Measurements from ENCODE around the gene ARHGAP25.

The ARHGAP25 gene

GRCh38 chr2:68834737-68835376, 100.2 kb downstream of the ARHGAP25 start:
- no peak for DNase-seq (ENCODE audit: low spot score)

GRCh38 chr2:68835621-68836020, 101.0 kb downstream of the ARHGAP25 start:
- no peak for DNase-seq (ENCODE audit: low spot score)

- no peak for DNase-seq (ENCODE audit: low spot score)
Observed at GRCh38 chr2:68837164-68837860, 102.7 kb downstream of the ARHGAP25 start.

- no peak for DNase-seq (ENCODE audit: low spot score)
Observed at GRCh38 chr2:68837861-68838341, 103.3 kb downstream of the ARHGAP25 start.

- DNase-seq (ENCODE audit: low spot score), result no peak
Observed at GRCh38 chr2:68838641-68839040, 104.0 kb downstream of the ARHGAP25 start.

GRCh38 chr2:68839260-68839833, 104.7 kb downstream of the ARHGAP25 start:
- peak; percentile 19 for DNase-seq (ENCODE audit: low spot score)

- DNase-seq (ENCODE audit: low spot score), result no peak
Observed at GRCh38 chr2:68845043-68845442, 110.4 kb downstream of the ARHGAP25 start.

GRCh38 chr2:68846091-68846490, 111.5 kb downstream of the ARHGAP25 start:
- no peak for DNase-seq (ENCODE audit: low spot score)

DNA sequence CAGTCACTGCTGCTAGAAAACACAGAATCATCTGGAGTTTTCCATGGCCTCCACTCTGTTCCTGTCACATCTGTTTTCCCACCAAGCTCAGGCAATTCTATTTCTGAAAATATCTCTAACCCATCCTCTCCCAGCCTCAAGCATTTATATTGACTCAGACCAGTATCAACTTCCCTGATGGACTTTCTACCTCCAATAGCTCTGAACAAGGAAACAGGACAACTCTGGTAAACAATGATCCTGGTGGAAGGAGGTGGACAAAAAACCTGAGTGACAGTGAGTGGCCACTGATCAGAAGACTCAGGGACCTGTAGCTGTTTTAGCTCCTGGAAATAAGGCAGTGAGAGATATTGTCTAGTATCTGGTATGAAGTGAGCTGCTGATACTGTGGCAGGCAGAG, 113.1 kb downstream of the ARHGAP25 start:
- no peak for DNase-seq (ENCODE audit: low spot score)

DNA sequence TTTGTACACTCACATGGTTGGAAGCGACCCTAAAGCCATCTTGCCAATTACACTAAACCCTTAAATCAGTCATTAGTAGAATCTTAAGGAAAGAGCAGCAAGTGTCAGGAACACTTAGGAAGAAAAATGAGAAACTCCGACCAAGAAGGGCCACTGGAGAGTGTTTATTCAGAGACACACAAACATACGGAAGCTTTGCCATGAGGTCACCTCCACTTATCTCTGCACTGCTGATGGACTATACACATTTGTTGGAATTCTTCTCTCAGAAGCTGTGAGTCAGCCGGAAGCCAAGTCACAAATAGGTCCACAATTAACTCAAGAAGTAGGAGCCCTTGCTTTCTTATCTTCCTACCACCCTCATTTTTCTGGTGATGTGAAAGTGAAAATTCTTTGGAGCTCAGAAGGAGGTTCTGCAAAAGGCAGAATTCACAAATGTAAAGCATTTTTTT, 115.0 kb downstream of the ARHGAP25 start:
- DNase-seq (ENCODE audit: low spot score), result no peak

DNA sequence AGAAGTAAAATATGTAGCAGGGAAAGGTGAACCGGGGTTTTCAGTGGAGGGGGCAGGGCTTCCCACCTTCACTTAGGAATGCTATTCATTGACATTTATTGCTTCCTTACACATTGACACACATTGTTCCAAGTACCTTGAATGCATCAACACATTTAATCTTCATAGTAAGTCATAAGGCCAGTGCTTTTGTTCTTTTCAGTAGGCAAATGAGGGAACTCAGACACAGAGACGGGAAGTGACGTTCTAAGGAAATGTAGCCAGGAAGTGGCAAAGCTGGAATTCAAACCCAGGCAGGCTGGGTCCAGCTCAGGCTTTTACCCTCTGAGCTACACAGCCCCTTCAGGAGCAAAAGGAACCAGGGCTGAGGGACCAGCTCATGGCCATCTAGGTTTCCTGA, 115.9 kb downstream of the ARHGAP25 start:
- no peak for DNase-seq (ENCODE audit: low spot score)

DNA sequence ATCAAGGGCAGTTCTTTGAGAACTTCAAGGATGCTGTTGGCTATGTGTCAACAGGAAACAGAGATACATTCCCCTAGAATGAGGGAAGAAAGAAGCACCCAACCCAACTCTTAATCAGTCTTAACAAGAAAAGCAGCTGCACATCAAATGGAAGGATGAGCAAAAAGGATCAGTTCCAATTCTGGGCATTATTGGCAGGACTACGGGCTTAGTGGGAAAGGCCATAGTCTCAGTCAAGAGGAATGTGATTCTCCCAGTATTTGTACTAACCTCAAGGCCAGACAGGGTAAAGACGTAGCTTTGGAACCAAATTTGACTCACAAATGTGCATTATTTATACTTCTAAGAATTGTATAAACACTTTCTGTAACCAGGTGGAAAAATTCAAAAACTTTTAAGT, 118.4 kb downstream of the ARHGAP25 start:
- DNase-seq (ENCODE audit: low spot score), result no peak

DNA sequence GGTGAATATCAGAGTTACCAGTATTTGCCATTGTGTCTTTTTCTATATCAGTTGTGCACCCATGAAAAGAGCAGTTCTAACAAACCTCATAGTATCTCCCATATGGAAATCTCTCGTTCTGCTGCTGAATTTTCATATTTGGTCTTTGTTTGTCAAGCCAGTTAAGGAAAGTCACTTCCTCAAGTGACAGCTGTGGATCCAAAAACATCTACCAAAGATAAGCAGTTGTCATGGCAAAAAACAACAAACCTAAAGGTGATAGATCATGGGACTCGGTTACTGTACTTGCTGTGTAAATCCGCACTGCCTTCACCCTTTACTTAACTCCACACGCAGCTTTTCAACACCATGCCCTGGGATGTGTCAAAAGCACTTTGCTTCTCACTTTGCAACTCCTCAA, 119.3 kb downstream of the ARHGAP25 start:
- DNase-seq (ENCODE audit: low spot score), result no peak

GRCh38 chr2:68854476-68854875, 119.9 kb downstream of the ARHGAP25 start:
- no peak for DNase-seq (ENCODE audit: low spot score)

GRCh38 chr2:68855550-68855949, 120.9 kb downstream of the ARHGAP25 start:
- DNase-seq (ENCODE audit: low spot score), result no peak

DNA sequence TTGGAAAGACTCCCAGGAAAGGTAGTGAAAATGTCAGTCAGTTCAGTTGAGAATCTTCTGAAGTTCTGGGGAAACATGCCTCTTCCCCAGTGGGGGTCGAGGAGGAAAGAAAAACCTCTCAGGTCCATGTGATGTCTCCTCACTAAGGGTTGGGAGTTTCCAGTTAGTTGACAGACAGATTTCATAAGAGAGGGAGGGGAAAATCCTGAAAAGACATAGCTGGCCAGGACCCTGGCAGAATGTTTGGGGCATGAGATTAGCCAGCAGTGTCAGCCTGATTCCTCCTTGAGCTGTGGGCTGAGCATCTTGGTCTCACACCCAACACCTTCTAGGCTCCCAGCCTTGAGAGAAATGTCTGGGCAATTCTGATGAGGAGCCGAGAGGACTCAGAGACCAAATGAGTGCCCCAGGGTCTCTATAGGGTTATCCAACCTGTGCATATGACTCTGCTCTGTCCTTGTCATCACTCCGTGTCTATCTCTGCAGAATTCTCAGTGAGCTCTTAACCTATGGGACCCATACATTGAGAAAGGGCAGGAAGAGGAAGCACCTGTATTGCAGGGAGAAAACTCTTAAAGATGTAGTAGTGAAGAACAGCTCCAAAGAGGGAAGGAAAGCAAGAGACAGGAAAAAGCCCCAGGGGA, 122.7 kb downstream of the ARHGAP25 start:
- no peak for DNase-seq (ENCODE audit: low spot score)

DNA sequence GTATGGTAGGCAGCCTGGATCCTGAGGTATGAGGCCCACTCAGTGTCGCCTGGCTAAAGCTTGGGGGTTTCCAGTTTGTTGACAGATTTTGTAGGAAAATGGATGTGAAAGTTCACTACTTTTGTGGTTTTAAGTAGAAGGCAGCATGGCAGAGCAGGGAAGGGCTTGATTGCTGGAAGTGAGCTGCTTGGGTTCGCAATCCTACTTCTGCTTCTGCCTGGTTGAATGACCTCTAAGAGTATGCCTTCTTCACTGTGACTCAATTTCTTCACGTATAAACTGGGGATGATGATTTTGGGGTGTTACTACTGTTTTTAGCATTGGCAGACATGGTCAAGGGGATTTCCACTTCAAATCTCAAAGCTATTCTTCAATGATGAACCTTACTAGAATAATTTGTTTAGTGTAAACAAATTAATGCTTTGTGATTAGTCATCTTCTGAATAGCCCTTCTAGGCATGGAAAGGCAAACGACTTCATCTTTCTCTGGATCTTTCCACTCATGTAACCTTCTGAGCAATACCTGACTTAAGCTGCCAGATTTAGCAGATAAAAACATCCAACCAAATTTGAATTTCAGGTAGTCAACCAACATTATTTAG, 123.3 kb downstream of the ARHGAP25 start:
- no peak for DNase-seq (ENCODE audit: low spot score)

- no peak for DNase-seq (ENCODE audit: low spot score)
Observed at GRCh38 chr2:68860111-68860510, 125.5 kb downstream of the ARHGAP25 start.

- no peak for DNase-seq (ENCODE audit: low spot score)
Observed at GRCh38 chr2:68861330-68861729, 126.7 kb downstream of the ARHGAP25 start.

DNA sequence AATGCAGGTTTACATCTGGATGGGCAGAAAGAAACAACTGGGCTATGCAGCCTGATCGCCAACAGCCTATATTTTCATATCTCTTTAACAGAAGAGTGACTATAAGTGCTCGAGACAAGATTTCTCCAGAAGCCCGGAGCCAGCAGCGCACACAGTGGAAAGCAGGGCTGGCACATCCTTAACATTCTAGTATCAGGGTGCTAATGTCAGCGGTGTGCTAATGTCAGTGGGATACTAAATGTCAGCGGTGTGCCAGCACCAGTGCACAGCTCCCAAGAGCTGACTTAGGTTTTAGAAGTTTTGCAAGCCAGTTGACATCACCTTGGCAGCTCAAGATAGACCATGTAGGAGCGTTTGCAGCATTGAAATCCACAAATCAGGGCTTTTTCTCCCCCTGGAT, 128.3 kb downstream of the ARHGAP25 start:
- no peak for DNase-seq (ENCODE audit: low spot score)

DNA sequence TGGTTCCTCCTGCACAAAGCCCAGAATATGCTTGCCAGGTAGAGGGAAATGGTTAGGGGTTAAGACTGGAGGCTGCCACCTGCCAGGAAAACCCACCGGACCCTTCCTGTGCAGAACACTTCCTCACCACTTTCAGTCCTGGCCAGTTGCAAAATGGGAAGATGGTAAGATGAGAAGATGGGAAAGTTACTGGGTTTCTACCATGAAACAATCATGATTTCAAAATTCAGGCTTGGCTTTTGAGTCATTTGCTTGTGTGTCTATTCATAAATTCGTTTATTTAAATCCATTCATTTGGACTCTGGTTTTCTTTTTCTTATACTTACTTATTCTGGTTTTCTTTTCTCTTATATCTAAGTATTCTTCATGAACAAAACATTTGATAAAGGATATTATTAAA, 129.4 kb downstream of the ARHGAP25 start:
- DNase-seq (ENCODE audit: low spot score), result no peak

GRCh38 chr2:68865108-68865507, 130.5 kb downstream of the ARHGAP25 start:
- no peak for DNase-seq (ENCODE audit: low spot score)
